ENCODE results near the gene DCUN1D3. TPM values are rescaled to one million over a fixed set of nuclear protein-coding genes. Genes with fewer than 3 reads are reported as not detected.

DCUN1D3 gene
- polyA plus RNA-seq, 6 donors from 2014 or later, result 0.38 to 1.1 (median 0.52) TPM; not detected in 1

GRCh38 chr16:20906341-20907255 is 6.4 kb upstream of the DCUN1D3 start:
- Mint-ChIP-seq H3K9me3 (peaks cover 0 to 4% (median 0%) of the 10 kb centered on the region in 7 donors), H3K36me3 (no peaks in the 10 kb centered on the region), H3K4me1 (peaks cover 44 to 51% (median 45%) of the 10 kb centered on the region in 3 donors), H3K27ac (peak overlapping the region in 1 of 6 donors; percentile 8), H3K27me3 (no peaks in the 10 kb centered on the region), H3K4me3 (peak overlapping the region in 1 of 8 donors; percentile 74)
- ATAC-seq (ENCODE audit: low read depth in 2 of 2) (no peak), DNase-seq (no peak)

- ATAC-seq (ENCODE audit: low read depth in 2 of 2) (no peak), DNase-seq (no peak)
- peaks cover 49 to 58% (median 55%) of the 10 kb centered on the region in 3 donors for H3K4me1 Mint-ChIP-seq
- no peaks in the 10 kb centered on the region for H3K36me3 Mint-ChIP-seq
- peak overlapping the region in 1 of 6 donors; percentile 8 for H3K27ac Mint-ChIP-seq
- peak overlapping the region in 1 of 8 donors; percentile 34 for H3K4me3 Mint-ChIP-seq
- peaks cover 0 to 4% (median 0%) of the 10 kb centered on the region in 7 donors for H3K9me3 Mint-ChIP-seq
- no peaks in the 10 kb centered on the region for H3K27me3 Mint-ChIP-seq
These were observed 5.4 kb upstream of the DCUN1D3 start for GRCh38 chr16:20905576-20905975.

GRCh38 chr16:20904507-20905081 is 4.4 kb upstream of the DCUN1D3 start:
- Mint-ChIP-seq H3K27me3 (no peaks in the 10 kb centered on the region), H3K9me3 (peaks cover 0 to 4% (median 0%) of the 10 kb centered on the region in 7 donors), H3K36me3 (no peaks in the 10 kb centered on the region), H3K27ac (peak overlapping the region; percentile 72 to 96 (median 91)), H3K4me3 (peak overlapping the region; percentile 23 to 96 (median 64)), H3K4me1 (peaks cover 57 to 65% (median 64%) of the 10 kb centered on the region in 3 donors)
- DNase-seq (peak; percentile 77), ATAC-seq (ENCODE audit: low read depth in 2 of 2) (peak; percentile 41 to 54)

- Mint-ChIP-seq H3K36me3 (no peaks in the 10 kb centered on the region), H3K4me1 (peaks cover 63 to 71% (median 70%) of the 10 kb centered on the region in 3 donors), H3K4me3 (peak overlapping the region; percentile 16 to 99 (median 65)), H3K9me3 (peaks cover 0 to 4% (median 0%) of the 10 kb centered on the region in 7 donors), H3K27ac (peak overlapping the region; percentile 72 to 96 (median 91)), H3K27me3 (no peaks in the 10 kb centered on the region)
- DNase-seq (no peak), ATAC-seq (ENCODE audit: low read depth in 2 of 2) (no peak)
These were observed 3.8 kb upstream of the DCUN1D3 start for GRCh38 chr16:20903899-20904506.

- Mint-ChIP-seq H3K36me3 (no peaks in the 10 kb centered on the region), H3K4me1 (peaks cover 66 to 77% (median 71%) of the 10 kb centered on the region in 3 donors), H3K27ac (peak overlapping the region in 5 of 6 donors; percentile 3 to 91 (median 82)), H3K4me3 (peak overlapping the region in 5 of 8 donors; percentile 48 to 99 (median 58)), H3K27me3 (no peaks in the 10 kb centered on the region), H3K9me3 (peaks cover 0 to 4% (median 0%) of the 10 kb centered on the region in 7 donors)
- DNase-seq (no peak), ATAC-seq (ENCODE audit: low read depth in 2 of 2) (no peak)
These were observed 3.1 kb upstream of the DCUN1D3 start for GRCh38 chr16:20903116-20903898.

GRCh38 chr16:20902426-20902825 is 2.3 kb upstream of the DCUN1D3 start:
- peak overlapping the region in 4 of 6 donors; percentile 49 to 99 (median 98) for H3K27ac Mint-ChIP-seq
- no peaks in the 10 kb centered on the region for H3K27me3 Mint-ChIP-seq
- H3K36me3 Mint-ChIP-seq, result no peaks in the 10 kb centered on the region
- DNase-seq, result no peak
- H3K4me3 Mint-ChIP-seq, result peak overlapping the region in 6 of 8 donors; percentile 33 to 100 (median 72)
- H3K9me3 Mint-ChIP-seq, result peaks cover 0 to 4% (median 0%) of the 10 kb centered on the region in 7 donors
- no peak for ATAC-seq (ENCODE audit: low read depth in 2 of 2)
- peaks cover 67 to 79% (median 71%) of the 10 kb centered on the region in 3 donors for H3K4me1 Mint-ChIP-seq

- peak overlapping the region; percentile 94 to 100 (median 98) for H3K4me3 Mint-ChIP-seq
- ATAC-seq (ENCODE audit: low read depth in 2 of 2), result peak; percentile 32 to 52
- H3K27ac Mint-ChIP-seq, result peak overlapping the region; percentile 97 to 100 (median 99)
- peaks cover 66 to 79% (median 70%) of the 10 kb centered on the region in 3 donors for H3K4me1 Mint-ChIP-seq
- H3K36me3 Mint-ChIP-seq, result no peaks in the 10 kb centered on the region
- DNase-seq, result peak; percentile 56
- H3K9me3 Mint-ChIP-seq, result peaks cover 0 to 4% (median 0%) of the 10 kb centered on the region in 7 donors
- no peaks in the 10 kb centered on the region for H3K27me3 Mint-ChIP-seq
These were observed 1.4 kb upstream of the DCUN1D3 start for GRCh38 chr16:20901436-20902112.

- Mint-ChIP-seq H3K27ac (peak overlapping the region; percentile 97 to 100 (median 99)), H3K9me3 (peaks cover 0 to 4% (median 0%) of the 10 kb centered on the region in 7 donors), H3K36me3 (no peaks in the 10 kb centered on the region), H3K4me3 (peak overlapping the region; percentile 94 to 100 (median 98)), H3K4me1 (peaks cover 64 to 76% (median 68%) of the 10 kb centered on the region in 3 donors), H3K27me3 (no peaks in the 10 kb centered on the region)
- ATAC-seq (ENCODE audit: low read depth in 2 of 2) (peak in 1 of 2 donors; percentile 1), DNase-seq (no peak)
These were observed 894 bp upstream of the DCUN1D3 start for GRCh38 chr16:20901068-20901435.

- Mint-ChIP-seq H3K27ac (peak overlapping the region; percentile 97 to 100 (median 99)), H3K4me1 (peaks cover 55 to 69% (median 56%) of the 10 kb centered on the region in 3 donors), H3K9me3 (peaks cover 0 to 4% (median 0%) of the 10 kb centered on the region in 7 donors), H3K4me3 (peak overlapping the region; percentile 94 to 100 (median 98)), H3K27me3 (no peaks in the 10 kb centered on the region), H3K36me3 (no peaks in the 10 kb centered on the region)
- DNase-seq, result no peak
- peak in 1 of 2 donors; percentile 3 for ATAC-seq (ENCODE audit: low read depth in 2 of 2)
These were observed 470 bp downstream of the DCUN1D3 start for GRCh38 chr16:20899477-20900298.

- H3K27ac Mint-ChIP-seq, result peak overlapping the region; percentile 28 to 99 (median 98)
- peaks cover 49 to 63% (median 50%) of the 10 kb centered on the region in 3 donors for H3K4me1 Mint-ChIP-seq
- no peaks in the 10 kb centered on the region for H3K9me3 Mint-ChIP-seq
- no peaks in the 10 kb centered on the region for H3K36me3 Mint-ChIP-seq
- DNase-seq, result no peak
- ATAC-seq (ENCODE audit: low read depth in 2 of 2), result no peak
- H3K4me3 Mint-ChIP-seq, result peak overlapping the region; percentile 94 to 100 (median 98)
- no peaks in the 10 kb centered on the region for H3K27me3 Mint-ChIP-seq
These were observed 1.1 kb downstream of the DCUN1D3 start for GRCh38 chr16:20899071-20899470.

- ATAC-seq (ENCODE audit: low read depth in 2 of 2) (no peak), DNase-seq (no peak)
- no peaks in the 10 kb centered on the region for H3K9me3 Mint-ChIP-seq
- peak overlapping the region in 3 of 6 donors; percentile 4 to 82 (median 69) for H3K27ac Mint-ChIP-seq
- H3K4me1 Mint-ChIP-seq, result peaks cover 38 to 54% (median 40%) of the 10 kb centered on the region in 3 donors
- no peaks in the 10 kb centered on the region for H3K27me3 Mint-ChIP-seq
- H3K4me3 Mint-ChIP-seq, result peak overlapping the region in 1 of 8 donors; percentile 96
- H3K36me3 Mint-ChIP-seq, result no peaks in the 10 kb centered on the region
These were observed 2.2 kb downstream of the DCUN1D3 start for GRCh38 chr16:20897922-20898321.

Data from naive B cell (primary cell).